Stimulated activated CD4-positive, alpha-beta T cell treated with anti-CD3 and anti-CD28 coated beads, Interleukin-2, amount 100 ng/mL, for 24 hours (primary cell): ENCODE results near the gene ATP6V0B.

Experiments used
- DNase-seq, 2 donors: peaks; one replicate each; pipeline ENCODE4 v3.0.0-alpha.2; 2020

Gene ATP6V0B

DNA sequence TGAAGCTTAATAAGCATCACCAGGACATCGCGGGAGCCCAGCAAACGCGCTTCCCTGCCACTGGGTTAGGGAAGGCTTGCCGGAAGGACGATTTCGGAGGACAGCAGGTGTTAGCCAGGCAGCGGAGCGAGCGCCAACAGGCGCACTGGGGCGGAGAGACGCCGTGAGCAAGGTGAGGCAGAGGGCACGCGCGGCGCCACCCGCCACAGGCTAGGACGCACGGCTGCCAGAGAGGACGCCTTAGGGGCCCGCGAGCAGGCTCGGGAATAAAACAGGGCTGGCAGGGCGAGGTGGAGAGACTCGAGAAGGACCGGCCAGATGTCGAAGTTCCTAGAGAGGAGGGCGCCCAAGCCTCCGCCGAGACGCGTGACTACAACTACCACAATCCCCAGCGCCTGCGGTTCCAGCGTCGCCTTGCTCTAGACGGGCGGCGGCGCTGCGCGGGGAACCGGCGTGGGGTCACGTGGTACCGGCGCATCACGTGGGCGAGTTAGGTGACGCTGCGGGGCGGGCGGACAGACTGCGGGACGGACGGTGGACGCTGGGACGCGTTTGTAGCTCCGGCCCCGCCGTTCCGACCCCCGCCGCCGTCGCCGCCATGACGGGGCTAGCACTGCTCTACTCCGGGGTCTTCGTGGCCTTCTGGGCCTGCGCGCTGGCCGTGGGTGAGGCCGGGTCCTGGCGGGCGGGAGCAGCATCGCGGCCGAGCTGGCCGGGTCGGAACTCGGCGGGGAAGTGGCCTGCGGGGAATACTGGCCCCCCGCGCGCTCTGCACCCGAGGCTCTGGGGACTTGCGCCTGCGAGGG lies at the start of gene ATP6V0B:
Gene ATP6V0B, plus strand, starts transcription at position 518 of the 806 bp plus-strand sequence. Its CDS starts 81 bp downstream, at position 599.
- peak; percentile 97 to 98 for DNase-seq

DNA sequence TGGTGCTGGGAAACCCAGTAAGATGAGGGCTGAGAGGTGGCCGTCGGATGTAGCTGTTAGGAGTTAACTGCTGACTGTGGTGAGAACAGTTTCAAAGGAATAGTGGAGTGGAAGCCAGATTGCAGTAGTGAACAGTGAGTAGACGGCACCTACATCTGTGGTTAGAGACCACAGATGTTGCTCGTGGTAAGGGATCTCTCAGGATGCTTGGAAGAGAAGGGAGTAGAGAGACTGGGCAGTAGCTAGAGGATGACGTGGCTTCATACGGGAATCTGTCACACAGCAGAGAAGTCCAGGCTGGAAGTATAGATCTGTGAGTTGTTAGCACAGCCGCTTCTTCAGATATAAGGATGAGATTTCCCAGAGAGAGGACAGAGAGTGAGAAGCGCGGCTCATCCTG lies 48.9 kb upstream of the ATP6V0B start:
- DNase-seq, result no peak

DNA sequence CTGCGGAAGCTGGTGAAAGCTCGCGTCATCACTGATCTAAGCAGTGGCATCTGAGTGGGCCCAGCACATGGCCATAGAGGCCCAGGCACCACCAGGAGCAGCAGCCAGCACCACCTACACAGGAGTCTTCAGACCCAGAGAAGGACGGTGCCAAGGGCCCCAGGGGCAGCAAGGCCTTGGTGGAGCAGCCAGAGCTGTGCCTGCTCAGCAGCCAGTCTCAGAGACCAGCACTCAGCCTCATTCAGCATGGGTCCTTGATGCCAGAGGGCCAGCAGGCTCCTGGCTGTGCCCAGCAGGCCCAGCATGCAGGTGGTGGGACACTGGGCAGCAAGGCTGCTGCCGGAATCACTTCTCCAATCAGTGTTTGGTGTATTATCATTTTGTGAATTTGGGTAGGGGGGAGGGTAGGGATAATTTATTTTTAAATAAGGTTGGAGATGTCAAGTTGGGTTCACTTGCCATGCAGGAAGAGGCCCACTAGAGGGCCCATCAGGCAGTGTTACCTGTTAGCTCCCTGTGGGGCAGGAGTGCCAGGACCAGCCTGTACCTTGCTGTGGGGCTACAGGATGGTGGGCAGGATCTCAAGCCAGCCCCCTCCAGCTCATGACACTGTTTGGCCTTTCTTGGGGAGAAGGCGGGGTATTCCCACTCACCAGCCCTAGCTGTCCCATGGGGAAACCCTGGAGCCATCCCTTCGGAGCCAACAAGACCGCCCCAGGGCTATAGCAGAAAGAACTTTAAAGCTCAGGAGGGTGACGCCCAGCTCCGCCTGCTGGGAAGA lies 44.4 kb upstream of the ATP6V0B start:
- DNase-seq, result peak in 1 of 2 donors; percentile 28

DNA sequence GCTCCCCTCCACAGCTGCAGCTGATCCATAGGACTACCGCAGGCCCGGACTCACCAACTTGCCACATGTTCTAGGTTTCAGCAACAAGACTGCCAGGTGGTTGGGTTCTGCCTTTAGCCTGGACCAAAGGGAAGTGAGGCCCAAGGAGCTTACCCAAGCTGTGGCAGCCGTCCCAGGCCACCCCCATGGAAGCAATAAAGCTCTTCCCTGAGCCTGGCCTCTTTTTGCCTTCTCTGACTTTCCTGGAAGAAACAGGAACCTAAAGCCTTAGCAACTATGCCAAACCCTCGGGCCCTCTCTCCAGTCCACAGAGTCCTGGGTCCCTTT lies 43.8 kb upstream of the ATP6V0B start:
- DNase-seq, result no peak

DNA sequence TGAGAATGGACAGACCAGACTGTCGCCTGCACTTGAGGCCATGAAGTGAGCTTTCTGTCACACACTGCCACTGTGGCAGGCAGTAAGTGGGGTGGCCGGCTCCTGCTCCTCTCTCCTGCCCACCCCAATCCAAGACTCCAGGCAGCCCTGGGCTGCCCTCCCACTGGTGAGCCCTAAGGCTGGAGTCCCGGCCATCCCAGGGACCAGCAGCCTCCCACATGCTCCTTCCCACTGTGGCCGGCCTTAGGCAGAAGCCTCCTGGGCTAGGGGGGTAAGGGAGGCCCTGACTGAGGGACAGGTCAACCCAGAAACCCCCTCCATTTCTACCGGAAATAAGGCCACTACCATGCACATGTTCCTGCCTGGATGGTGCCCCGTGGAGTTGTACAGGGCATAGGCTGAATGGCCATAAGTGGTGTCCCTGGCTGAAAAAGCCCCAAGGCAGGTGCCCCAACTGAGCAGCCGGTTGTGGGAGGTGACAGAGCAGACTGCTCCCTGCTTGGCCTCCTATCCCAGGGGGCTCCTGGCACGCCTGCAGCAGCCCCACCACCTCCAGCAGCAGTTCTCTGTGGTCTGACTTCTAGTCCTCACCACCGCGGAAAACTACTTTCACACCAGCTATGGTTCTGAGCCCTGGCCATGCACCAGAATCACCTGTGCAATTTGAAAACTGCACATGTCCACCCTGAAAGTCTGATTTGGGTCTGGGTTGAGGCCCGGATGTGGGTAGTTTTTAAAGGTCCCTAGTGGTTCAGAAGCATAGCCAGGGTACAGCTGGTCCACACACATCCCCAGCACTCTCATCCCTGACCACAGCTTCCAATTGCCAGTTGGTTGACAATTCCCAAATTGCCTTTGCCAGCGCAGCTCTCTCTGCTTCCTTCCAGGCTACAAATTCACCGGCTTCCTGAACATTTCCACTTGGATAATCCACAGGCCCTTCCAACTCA lies 42.8 kb upstream of the ATP6V0B start:
- DNase-seq, result no peak

DNA sequence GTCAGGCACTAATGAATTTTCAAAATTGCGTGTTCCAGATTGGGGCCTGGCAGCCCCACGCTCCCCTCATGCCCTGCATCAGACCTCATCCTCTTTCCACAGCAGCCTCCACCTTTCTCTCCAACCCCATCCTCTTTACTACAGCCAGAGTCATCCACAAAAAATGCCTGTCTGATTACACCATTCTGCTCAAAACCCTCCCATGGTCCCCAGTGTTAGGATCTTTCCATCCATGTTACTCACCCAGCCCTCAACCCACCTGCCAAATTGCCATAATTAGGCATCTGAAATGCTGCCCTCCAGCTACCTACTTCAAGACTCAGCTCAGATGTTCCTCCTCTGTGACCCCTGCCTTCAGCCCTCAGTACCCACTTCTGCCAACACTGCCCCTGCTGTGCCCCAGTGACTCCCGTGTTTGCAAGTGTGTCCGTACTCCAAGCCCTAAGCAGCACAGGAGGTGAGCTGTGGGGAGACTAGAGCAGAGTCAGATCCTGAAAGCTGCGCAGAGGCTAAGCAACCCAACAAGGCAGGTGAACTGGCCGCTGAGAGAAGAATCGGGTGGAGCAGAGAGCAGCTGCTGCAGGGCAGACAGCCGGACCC lies 41.9 kb upstream of the ATP6V0B start:
- no peak for DNase-seq

DNA sequence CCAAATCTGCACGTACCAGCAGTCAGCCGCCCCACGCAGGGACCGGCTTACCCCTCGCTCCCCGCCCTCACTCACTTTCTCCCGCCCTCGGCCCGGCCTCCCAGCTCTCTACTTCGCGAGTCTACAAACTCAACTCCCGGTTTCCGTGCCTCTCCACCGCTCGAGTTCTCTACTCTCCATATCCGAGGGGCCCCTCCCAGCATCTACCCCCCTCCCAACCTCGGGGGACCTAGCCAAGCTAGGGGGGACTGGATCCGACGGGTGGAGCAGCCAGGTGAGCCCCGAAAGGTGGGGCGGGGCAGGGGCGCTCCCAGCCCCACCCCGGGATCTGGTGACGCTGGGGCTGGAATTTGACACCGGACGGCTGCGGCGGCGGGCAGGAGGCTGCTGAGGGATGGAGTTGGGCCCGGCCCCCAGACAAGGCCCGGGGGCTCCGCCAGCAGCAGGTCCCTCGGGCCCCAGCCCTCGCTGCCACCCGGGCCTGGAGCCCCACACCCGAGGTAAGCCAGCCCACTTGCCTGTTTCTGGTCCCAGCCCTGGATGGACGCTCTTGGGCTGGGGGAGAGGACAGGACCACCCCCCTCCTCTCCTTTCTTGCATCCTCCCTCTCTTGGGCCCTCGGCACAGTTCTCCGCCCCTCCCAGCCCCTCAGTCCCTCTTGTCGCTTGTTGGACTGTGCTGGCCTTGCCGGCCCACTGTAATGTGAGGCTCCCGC lies 41.2 kb upstream of the ATP6V0B start, which contains the start of gene ARTN:
Gene ARTN, plus strand, starts transcription at position 416 of the 715 bp plus-strand sequence. CDS start 1,856 bp downstream, outside the sequence.
- peak in 1 of 2 donors; percentile 25 for DNase-seq

DNA sequence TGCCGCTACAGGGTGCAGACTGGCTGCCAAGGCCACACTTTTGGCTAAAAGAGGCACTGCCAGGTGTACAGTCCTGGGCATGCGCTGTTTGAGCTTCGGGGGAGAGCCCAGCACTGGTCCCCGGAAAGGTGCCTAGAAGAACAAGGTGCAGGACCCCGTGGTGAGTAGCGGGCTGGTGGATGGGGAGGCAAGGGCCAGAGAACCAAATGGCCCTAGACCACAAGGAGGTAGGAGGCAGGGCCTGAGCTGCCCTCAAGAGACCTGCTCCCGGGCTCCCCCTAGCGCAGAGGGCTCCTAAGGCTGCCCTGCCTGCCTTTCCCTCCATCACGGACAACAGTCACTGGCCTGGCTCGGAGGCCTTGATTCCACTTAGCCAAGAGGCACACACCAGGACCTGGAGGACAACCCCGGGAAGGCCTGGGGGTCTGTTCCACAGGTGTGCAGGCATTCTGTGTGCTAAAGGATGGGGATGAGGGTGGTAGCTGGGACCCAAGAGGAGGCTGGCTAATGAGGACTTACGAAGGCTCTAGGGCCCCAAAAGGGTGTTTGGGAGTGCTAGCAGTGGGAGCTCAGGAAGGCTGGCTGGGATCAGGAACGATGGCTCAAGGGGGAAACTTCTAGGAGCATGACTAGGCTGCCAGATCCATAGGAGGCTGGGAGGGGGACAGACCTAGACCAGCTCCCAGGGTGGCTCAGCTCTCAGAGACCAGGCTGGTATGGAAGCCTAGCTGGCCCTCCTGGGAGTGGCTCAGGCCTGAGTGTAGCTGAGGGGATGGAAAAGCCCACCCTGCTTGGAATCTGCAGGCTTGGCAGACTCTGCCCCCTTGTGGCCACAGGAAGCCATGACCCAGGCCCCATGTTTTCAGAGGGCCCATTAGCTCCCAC lies 40.4 kb upstream of the ATP6V0B start:
- DNase-seq, result peak; percentile 63 to 71

DNA sequence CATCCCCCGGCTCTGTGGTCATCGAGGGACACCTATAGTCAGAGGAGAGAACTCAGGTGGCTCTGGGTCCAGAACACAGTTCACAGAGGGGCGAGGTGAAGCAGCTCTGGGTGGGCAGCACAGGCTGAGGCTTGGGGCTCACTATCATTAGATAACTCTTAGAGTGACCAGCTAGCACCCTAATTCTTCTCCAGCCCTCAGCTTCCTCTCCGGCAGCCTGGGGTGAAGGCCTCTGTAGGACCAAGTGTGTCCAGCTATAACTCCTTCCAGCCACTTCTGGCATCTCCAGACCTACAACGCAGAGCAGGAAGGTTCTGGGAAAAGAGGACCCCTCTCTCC lies 39.8 kb upstream of the ATP6V0B start:
- DNase-seq, result no peak

DNA sequence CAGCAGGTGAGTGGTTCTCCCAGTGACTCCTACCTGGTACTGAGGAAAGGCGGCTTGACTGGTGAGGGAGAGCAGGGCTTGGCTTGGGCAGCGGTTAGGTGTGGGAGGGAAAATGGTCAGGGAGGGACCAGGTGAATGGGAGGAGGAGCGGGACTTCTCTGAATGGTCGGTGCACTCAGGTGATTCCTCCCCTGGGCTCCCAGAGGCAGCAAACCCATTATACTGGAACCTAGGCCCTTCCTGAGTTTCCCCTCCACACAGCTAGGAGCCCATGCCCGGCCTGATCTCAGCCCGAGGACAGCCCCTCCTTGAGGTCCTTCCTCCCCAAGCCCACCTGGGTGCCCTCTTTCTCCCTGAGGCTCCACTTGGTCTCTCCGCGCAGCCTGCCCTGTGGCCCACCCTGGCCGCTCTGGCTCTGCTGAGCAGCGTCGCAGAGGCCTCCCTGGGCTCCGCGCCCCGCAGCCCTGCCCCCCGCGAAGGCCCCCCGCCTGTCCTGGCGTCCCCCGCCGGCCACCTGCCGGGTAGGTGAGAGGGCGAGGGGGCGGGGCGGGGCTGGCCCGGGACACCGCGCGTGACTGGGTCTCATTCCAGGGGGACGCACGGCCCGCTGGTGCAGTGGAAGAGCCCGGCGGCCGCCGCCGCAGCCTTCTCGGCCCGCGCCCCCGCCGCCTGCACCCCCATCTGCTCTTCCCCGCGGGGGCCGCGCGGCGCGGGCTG lies 38.9 kb upstream of the ATP6V0B start:
- no peak for DNase-seq

DNA sequence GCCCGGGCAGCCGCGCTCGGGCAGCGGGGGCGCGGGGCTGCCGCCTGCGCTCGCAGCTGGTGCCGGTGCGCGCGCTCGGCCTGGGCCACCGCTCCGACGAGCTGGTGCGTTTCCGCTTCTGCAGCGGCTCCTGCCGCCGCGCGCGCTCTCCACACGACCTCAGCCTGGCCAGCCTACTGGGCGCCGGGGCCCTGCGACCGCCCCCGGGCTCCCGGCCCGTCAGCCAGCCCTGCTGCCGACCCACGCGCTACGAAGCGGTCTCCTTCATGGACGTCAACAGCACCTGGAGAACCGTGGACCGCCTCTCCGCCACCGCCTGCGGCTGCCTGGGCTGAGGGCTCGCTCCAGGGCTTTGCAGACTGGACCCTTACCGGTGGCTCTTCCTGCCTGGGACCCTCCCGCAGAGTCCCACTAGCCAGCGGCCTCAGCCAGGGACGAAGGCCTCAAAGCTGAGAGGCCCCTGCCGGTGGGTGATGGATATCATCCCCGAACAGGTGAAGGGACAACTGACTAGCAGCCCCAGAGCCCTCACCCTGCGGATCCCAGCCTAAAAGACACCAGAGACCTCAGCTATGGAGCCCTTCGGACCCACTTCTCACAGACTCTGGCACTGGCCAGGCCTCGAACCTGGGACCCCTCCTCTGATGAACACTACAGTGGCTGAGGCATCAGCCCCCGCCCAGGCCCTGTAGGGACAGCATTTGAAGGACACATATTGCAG lies 38.2 kb upstream of the ATP6V0B start:
- DNase-seq, result peak in 1 of 2 donors; percentile 43

DNA sequence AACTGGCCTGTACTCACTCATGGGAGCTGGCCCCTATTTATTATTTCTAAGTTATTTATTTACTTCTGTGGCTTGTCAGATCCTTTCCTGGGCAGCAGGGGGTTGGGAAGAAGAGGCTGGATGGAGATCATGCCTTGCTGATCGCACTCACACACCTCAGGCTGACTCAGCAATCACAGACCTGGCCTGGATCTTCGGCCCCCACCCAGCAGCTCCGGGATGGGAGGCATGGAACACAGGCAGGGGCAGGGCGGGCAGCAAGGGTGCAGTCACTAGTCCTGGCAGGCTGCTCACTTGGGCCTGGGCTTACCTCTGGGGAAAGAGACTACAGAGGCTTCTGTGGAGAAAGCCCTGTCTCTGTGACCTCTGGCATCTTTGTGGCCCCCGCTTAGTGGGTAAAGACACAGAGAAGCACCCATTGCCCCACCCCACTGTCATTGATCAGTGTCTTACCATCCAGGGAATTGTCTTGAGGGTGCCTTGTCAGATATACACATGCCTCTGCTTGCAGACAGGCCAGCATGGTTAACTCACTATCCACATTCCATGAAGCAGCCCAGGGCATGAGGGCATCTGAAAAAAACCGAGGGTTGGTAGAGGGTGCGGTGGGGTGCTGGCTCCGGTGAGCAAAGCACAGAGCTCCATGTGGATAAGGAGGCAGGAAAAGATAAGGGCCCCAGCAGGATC lies 37.4 kb upstream of the ATP6V0B start:
- no peak for DNase-seq

DNA sequence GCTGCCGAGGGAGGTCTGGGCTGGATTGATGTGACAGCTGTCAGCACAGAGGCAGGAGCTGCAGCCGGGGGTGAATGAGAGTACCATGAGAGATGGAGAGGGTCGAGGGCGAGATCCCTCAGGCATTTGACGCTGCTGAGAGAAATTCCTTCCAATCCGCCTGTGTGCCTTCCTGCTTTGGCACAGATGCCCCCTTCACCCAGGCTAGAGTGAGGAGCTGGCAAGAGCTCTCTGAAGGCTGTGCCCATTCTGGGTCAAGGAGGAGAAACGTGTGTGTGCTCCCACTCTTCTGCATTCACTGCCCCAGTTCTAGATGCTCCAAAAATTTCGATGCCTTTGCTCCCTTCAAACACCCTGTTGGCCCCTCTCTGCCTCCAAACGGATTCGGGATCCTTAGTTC lies 36.4 kb upstream of the ATP6V0B start:
- DNase-seq, result no peak

DNA sequence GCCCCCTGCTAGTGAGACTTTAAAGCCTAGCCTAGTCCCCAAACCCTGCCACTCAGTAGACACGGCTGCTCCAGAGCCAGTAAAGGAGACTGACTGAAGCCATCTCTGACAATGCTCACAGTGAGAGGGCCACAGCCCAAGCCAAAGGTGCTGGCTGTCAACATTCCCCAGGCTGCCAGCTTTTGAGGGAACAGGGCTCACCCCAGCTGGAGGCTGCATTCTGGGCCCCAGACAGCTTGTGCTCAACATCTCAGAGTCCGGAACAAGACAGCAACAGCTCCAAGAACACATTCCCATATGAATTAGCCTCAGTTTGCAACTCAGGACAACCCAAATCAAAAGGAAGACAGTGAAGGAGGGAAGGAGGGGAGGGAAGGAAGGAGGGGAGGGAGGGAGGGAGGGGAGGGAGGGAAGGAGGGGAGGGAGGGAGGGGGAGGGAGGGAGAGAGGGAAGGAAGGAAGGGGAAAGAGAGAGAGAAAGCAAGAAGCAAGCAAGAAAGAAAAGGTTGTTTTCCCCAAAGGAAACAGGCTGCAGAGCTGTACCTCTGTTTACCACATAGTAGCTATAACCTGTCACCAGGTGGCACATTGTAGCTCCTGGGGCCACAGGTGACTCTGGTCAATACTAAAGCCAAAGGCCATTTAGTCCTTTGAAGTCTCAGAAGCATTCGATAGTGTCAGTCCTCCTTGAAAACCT lies 35.7 kb upstream of the ATP6V0B start:
- DNase-seq, result no peak

DNA sequence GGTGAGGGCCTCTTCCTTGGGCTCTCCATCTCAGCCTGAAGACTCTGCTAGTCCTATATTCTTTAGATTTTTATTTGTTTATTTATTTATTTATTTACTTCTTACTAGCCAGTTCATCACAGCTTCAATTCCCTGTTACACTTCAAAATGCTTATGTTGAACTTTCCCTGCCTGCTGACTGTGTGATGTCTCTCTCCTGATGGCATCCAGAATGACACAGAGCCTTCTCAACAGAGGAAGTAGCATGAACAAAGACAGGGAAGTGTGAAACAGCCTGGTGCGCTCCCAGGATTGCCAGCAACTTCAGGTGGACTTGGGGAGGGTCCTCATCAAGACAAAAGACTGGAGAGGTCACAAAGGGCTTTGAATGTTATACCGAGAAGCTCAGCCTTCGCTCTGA lies 32.3 kb upstream of the ATP6V0B start:
- DNase-seq, result no peak

DNA sequence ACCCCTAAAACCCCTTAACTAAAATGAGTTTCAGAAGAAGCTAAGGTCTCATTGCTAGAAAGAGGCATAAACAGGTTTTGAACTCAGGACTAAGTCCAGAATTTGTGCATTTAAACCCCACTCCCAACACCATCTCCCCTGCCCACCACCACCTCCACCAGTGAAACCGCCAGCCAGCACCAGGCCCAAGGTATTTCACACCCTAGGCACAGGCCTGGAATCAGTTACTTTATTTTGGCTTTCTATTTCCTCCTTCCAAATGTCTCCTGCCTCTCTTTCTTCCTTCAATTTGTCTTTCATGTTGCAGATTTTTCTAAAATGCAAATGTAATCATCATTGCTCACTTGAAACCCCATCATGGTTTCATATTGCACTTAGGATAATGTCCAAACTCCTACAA lies 29.9 kb upstream of the ATP6V0B start:
- no peak for DNase-seq

DNA sequence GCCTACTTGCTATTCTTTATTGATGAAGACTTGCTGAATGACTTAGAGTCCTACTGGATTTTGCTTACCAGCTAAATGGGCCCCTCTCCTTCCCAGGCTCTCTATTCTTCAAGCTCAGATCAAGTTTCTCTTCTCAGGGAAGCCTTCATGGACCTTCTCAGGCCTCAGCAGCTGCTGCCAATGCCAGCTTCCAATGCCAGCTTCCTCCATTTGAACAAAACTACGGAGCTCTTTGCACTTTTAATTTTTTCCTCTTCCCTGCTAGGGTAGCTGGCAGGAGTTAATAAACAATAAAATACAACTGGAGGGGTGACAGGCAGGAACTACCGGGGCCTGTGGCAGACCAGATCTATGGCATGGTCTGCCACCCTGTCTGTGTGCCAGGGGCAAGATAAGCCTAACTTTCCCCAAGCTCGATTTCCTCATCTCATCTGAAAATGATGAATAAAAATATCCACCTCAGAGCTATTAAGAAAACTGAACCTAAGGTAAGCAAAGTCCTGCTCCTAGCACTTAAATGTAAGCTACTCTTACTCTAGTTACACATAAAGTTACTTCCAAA lies 29.0 kb upstream of the ATP6V0B start:
- DNase-seq, result no peak
